ENCODE data around the gene ZNF48.

Gene ZNF48

DNA sequence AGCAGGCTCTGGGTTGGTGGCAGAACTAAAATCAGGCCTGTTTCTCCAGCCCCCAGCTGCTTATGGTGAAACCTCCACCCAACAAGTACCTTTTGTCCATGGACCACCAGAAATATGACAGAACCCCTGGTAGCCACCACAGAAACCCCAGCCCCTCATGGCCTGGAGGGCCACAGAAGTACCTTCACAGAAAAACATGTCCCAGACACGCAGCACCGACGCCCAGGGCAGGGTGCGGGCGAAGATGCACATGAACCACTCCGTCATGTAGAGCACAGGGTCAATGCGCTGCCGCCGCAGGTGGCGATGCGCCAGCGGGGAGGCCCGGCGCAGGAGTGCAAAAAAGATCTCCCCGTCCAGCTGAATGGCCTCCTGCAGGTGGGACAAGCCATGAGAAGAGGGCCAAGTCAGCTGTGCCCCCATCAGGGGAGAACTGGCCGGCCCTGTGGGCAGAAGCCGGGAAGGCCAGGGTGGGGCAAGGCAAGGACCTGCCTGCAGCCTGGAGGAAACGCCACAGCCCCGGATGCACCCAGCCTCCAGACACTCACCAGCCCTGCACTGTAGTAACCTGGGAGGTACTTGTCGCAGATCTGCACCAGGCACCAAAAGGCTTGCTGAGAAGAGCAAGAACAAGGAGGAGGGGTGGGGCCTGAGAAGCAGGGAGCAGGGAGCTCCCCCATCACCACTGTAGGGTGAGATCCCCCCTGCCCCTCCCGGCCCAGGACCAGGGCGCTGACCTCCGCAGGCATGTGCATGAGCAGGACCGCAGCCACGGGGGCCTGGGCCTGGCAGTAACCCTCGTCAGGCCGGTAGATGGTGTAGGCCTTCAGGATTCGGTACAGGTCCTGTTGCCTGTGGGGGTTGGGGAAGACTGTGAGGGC lies 36.0 kb upstream of the ZNF48 start:
- no peak for DNase-seq

DNA sequence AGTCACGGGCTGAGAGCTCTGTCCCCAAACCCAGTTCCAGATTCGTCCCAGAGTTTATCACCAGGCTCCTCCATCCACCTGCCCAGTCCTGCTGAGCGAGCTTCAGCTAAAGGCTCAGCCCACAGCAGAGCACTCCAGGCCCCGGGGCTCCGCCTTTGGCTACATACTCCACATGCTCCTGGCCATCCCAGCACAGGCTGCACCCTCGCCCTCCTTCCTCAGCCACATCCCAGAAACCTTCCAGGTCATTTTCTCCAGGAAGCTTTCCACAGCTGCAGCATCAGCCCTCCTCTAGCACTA lies 35.4 kb upstream of the ZNF48 start:
- no peak for DNase-seq

DNA sequence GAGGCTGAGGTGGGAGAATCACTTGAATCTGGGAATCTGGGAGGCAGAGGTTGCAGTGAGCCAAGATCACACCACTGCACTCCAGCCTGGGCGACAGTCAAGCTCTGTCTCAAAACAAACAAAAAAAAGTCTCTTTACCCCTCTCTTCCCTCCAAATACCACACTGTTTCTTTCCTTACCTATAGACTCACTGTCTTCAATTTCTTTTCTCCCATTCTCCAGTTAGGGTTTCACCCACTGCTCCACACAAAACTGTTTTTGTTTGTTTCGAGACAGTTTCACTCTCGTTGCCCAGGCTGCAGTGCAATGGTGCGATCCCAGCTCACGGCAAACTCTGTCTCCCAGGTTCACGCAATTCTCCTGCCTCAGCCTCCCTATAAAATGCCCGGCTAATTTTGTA lies 34.0 kb upstream of the ZNF48 start:
- DNase-seq, result no peak

GRCh38 chr16:30365200-30365599 lies 30.0 kb upstream of the ZNF48 start:
- DNase-seq, result no peak

GRCh38 chr16:30366511-30366910 lies 28.7 kb upstream of the ZNF48 start:
- no peak for DNase-seq

DNA sequence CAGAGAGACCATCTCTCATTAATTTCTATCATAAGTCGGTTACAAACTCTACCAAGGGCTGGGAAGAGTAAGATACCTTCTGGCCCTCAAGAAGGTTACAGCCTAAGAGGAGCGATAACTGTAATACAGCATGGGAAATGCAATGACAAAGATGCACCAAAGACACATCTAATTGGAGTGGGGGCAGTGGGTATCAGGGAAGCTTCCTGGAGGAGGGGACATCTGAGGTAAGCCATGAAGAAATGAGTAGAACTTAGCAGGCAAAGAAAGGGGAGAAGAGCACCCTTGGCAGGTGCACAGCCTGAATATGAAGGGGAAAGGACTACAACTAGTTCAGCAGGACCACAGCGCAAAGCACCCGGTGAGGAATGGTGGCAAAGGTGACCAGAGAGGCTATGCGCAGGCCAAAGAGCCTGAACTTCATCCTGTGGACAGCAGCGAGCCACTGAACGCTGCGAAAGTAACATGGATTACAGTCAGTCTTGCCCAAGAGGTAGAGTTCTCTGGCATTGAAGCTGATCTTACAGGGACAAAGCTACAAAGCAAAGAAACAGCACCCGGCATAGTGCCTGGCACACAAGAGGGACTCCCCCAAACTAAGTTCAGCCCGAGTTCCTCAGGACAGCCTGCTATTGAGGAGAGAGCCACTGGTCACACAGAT lies 27.7 kb upstream of the ZNF48 start:
- no peak for DNase-seq

DNA sequence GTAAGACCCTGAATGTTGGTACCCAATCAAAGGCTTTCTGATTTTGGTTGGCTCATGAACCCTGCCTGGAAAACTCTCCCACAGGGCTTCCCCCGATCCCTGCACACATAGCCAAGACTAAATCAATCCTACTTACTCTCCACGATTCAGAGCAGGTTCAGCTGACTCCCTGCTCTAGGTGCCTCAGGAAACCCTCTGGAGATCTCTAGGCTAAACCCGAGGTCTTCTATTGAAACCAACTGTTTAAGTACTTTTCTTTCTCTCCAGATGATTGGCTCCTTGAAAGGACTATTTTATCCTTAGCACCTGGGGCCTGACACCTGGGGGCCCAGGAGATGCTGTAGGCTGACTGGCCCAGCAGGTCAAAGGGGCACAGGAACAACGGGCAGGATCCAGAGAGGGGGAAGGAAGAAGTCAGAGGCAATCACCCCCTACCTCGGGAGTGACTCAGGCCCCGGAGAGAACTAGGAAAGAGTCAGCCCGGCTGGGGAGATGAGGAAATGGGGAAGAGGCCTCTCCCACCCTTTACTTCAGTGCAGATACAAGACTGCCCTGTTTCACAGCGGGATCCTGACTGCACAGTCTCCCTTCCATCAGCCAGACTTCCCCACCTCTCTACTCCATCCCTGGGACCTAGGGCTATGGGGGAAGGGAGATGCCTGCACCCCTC lies 27.0 kb upstream of the ZNF48 start:
- peak; percentile 33 for DNase-seq

GRCh38 chr16:30368792-30369090 lies 26.5 kb upstream of the ZNF48 start:
- DNase-seq, result no peak

GRCh38 chr16:30369091-30369937 lies 25.9 kb upstream of the ZNF48 start:
- DNase-seq, result peak; percentile 45

GRCh38 chr16:30369938-30370455 lies 25.2 kb upstream of the ZNF48 start:
- DNase-seq, result no peak

- peak; percentile 100 for DNase-seq
These were observed 24.6 kb upstream of the ZNF48 start, which contains the start of gene TBC1D10B for GRCh38 chr16:30370456-30371247. Gene TBC1D10B (minus strand): TSS chr16:30370494. CDS start chr16:30370183, 311 bp downstream.

GRCh38 chr16:30371248-30371816 lies 23.9 kb upstream of the ZNF48 start:
- no peak for DNase-seq

- peak; percentile 80 for DNase-seq
These were observed 23.0 kb upstream of the ZNF48 start for GRCh38 chr16:30372038-30372712.

- peak; percentile 27 for DNase-seq
These were observed 22.5 kb upstream of the ZNF48 start for GRCh38 chr16:30372725-30373124.

GRCh38 chr16:30374538-30374937 lies 20.7 kb upstream of the ZNF48 start, which contains the start of gene MYL11:
Gene MYL11 (plus strand): TSS chr16:30374802. CDS start chr16:30374858, 56 bp downstream.
- DNase-seq, result peak; percentile 65

DNA sequence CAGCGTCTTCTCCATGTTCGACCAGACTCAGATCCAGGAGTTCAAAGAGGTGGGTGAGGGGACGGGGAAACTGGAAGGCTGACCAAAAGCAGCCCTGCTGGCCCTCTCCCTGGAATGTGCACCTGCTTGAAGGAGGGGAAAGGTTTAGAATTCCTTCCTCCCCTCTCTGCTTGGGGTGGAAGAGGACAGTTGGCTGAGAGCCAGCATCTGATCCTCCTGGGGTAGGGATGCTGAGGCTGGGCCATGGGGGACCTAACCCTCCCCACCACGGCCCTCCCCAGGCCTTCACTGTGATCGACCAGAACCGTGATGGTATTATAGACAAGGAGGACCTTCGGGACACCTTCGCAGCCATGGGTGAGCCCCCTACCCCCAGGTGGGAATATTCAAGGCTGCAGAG lies 19.4 kb upstream of the ZNF48 start:
- peak; percentile 48 for DNase-seq

- DNase-seq, result peak; percentile 26
These were observed 18.7 kb upstream of the ZNF48 start for GRCh38 chr16:30376461-30376902.

DNA sequence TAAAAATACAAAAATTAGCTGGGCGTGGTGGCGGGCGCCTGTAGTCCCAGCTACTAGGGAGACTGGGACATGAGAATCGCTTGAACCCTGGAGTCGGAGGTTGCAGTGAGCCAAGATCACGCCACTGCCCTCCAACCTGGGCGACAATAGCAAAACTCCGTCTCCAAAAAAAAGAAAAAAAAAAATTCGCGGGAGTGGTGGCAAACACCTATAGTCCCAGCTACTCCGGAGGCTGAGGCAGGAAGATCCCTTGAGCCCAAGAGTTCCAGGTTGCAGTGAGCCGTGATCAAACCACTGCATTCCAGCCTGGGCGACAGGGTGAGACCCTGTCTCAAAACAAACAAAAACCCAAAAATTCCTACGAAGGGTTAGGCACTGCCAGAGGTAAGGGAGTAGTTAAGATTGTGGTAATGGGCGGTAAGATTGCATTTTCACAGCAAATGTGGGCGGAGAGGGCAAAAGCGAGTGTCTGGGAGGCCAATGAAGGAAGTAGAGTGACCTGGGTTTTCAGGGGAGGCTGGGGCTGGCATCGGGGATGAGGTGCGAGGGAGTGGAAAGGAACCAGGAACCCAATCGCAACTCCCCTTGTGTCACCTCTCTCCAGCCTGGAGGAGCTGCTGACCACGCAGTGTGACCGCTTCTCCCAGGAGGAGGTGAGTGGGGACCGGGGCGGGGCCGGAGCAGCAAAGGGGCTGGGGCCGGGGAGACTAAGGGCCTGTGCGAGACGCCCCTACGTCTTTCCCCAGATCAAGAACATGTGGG lies 18.0 kb upstream of the ZNF48 start:
- no peak for DNase-seq

GRCh38 chr16:30377812-30378235 lies 17.4 kb upstream of the ZNF48 start:
- peak; percentile 95 for DNase-seq
